ENCODE measurements around the gene TRPV5. TPM values are rescaled to one million over a fixed set of nuclear protein-coding genes. Genes with fewer than 3 reads are reported as not detected.

Gene TRPV5
- total RNA-seq, 1 donor from 2014 or later: 0.22 TPM

GRCh38 chr7:142866361-142867096 lies 67.0 kb downstream of the TRPV5 start:
- no peak for DNase-seq (ENCODE audit: low spot score)
- peak; percentile 20 for ATAC-seq
- intact Hi-C loops (cut with DNase I): no loop called here

- intact Hi-C loops (cut with DNase I): no loop called here
- ATAC-seq: no peak
- no peak for DNase-seq (ENCODE audit: low spot score)
These were observed 67.8 kb downstream of the TRPV5 start for GRCh38 chr7:142865766-142866165.

GRCh38 chr7:142864980-142865747 lies 68.4 kb downstream of the TRPV5 start:
- DNase-seq (ENCODE audit: low spot score) (no peak), ATAC-seq (no peak)
- intact Hi-C loops (cut with DNase I): no loop called here

- ATAC-seq (no peak), DNase-seq (ENCODE audit: low spot score) (no peak)
- intact Hi-C loops (cut with DNase I): no loop called here
These were observed 69.5 kb downstream of the TRPV5 start for GRCh38 chr7:142863891-142864685.

- intact Hi-C loops (cut with DNase I): no loop called here
- DNase-seq (ENCODE audit: low spot score) (no peak), ATAC-seq (no peak)
These were observed 70.7 kb downstream of the TRPV5 start for GRCh38 chr7:142862786-142863400.

GRCh38 chr7:142862351-142862750 lies 71.2 kb downstream of the TRPV5 start:
- no peak for DNase-seq (ENCODE audit: low spot score)
- intact Hi-C loops (cut with DNase I): no loop called here
- ATAC-seq: no peak

- intact Hi-C loops (cut with DNase I): no loop called here
- no peak for DNase-seq (ENCODE audit: low spot score)
- no peak for ATAC-seq
These were observed 72.6 kb downstream of the TRPV5 start for GRCh38 chr7:142860968-142861367.

- no peak for DNase-seq (ENCODE audit: low spot score)
- intact Hi-C loops (cut with DNase I): no loop called here
- ATAC-seq: peak; percentile 69
These were observed 73.7 kb downstream of the TRPV5 start for GRCh38 chr7:142859829-142860228.

- no peak for DNase-seq (ENCODE audit: low spot score)
- intact Hi-C loops (cut with DNase I): no loop called here
- no peak for ATAC-seq
These were observed 74.1 kb downstream of the TRPV5 start for GRCh38 chr7:142859411-142859810.

Other genes starting within 250 kb of the TRPV5 start
- 4.7 TPM for gene PRSS1, start 184.3 kb downstream of the TRPV5 start, total RNA-seq
- 6.0 TPM for gene PRSS2, start 162.8 kb downstream of the TRPV5 start, total RNA-seq
- gene EPHB6, start 78.7 kb downstream of the TRPV5 start, total RNA-seq: 15.7 TPM
- 0.40 TPM for gene TRPV6, start 48.0 kb downstream of the TRPV5 start, total RNA-seq
- not detected for gene LLCFC1, start 5.7 kb upstream of the TRPV5 start, total RNA-seq
- gene KEL, start 28.6 kb upstream of the TRPV5 start, total RNA-seq: 2.3 TPM
- 0.71 TPM for gene OR9A2, start 93.4 kb upstream of the TRPV5 start, total RNA-seq
- not detected for gene OR6V1, start 118.6 kb upstream of the TRPV5 start, total RNA-seq
- not detected for gene PIP, start 198.3 kb upstream of the TRPV5 start, total RNA-seq
- gene TAS2R39, start 249.7 kb upstream of the TRPV5 start, total RNA-seq: not detected

All from sciatic nerve (tissue), 2 donors.